Hepatocyte (in vitro differentiated cells): ENCODE results near the gene CTSW.
"Not testable (repeated sequence)": the region's sequence is repeated elsewhere in the genome, so short reads cannot be mapped to it uniquely, and the experiment has no call there.

Experiments used
- EZH2 ChIP-seq: fragments of 200-600 bp; sonication (generic); IDR thresholded peaks from 2 replicates; pipeline ENCODE4 v1.6.1; 2016; ENCODE audit warnings: antibody characterized with exemption, mild to moderate bottlenecking, borderline replicate concordance
- TF ChIP-seq, protein P1 (sequence below): fragments of 200-600 bp; sonication (generic); IDR thresholded peaks from 2 replicates; pipeline ENCODE4 v1.5.1; 2016; ENCODE audit warnings: antibody characterized with exemption, mild to moderate bottlenecking; ENCODE audit not compliant: poor library complexity

DNA sequence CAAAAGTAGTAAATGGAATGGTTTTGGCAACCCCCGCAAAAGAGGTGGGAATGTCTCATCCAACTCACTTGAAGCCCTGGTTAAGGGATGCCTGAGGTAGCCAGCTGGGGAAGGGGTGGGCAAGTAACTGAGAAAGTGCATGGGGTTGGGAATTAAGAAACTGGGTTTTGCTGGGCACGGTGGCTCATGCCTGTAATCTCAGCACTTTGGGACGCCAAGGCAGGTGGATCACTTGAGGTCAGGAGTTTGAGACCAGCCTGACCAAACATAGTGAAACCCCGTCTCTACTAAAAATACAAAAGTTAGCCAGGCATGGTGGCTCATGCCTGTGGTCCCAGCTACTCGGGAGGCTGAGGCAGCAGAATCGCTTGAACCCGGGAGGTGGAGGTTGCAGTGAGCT, 30.9 kb upstream of the CTSW start:
- not testable (repeated sequence) for TF ChIP-seq EZH2
- TF ChIP-seq, protein P1, sequence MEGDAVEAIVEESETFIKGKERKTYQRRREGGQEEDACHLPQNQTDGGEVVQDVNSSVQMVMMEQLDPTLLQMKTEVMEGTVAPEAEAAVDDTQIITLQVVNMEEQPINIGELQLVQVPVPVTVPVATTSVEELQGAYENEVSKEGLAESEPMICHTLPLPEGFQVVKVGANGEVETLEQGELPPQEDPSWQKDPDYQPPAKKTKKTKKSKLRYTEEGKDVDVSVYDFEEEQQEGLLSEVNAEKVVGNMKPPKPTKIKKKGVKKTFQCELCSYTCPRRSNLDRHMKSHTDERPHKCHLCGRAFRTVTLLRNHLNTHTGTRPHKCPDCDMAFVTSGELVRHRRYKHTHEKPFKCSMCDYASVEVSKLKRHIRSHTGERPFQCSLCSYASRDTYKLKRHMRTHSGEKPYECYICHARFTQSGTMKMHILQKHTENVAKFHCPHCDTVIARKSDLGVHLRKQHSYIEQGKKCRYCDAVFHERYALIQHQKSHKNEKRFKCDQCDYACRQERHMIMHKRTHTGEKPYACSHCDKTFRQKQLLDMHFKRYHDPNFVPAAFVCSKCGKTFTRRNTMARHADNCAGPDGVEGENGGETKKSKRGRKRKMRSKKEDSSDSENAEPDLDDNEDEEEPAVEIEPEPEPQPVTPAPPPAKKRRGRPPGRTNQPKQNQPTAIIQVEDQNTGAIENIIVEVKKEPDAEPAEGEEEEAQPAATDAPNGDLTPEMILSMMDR, result not testable (repeated sequence)
